ENCODE measurements around the gene GPRIN3. TPM values are rescaled to one million over a fixed set of nuclear protein-coding genes. Genes with fewer than 3 reads are reported as not detected.

Gene GPRIN3
- total RNA-seq, 1 donor from 2014 or later, result not detected

DNA sequence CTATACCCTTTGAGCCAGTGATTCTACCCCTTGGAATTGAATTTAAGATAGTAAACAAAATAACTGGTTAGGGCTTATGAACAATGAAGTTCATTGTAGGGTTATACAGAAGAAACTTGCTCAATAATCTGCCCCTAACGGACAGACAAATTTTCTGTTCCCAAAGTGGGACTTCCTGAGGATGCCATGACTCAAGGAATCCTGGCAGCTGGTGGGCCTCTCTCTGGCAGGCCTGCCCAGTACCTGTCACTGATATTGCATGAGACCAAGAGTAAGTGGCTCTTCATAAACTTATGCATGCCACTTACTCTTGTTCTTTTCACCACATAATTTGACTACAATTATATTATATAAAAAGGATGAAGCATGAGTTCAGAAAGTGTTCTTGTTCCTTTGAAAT, 41.5 kb downstream of the GPRIN3 start:
- H3K27me3 ChIP-seq (ENCODE audit: control insufficient read depth, insufficient read depth, low read length), result no peaks in the 10 kb centered on the region
- TF ChIP-seq CTCF (IDR thresholded peaks at IDR 0.05; ENCODE audit: insufficient read depth, low read length, severe bottlenecking), result no peak
- no peak overlapping the region for H3K4me3 ChIP-seq (ENCODE audit: low read depth, low read length)
- H3K36me3 ChIP-seq (ENCODE audit: control insufficient read depth, insufficient read depth, low read length), result no peaks in the 10 kb centered on the region
- FAIRE-seq (no peak), DNase-seq (ENCODE audit: low read depth) (no peak)

GRCh38 chr4:89263265-89263664, 44.3 kb downstream of the GPRIN3 start:
- no peak for TF ChIP-seq CTCF (IDR thresholded peaks at IDR 0.05; ENCODE audit: insufficient read depth, low read length, severe bottlenecking)
- Histone ChIP-seq H3K27me3 (ENCODE audit: control insufficient read depth, insufficient read depth, low read length) (peaks cover 4% of the 10 kb centered on the region), H3K4me3 (ENCODE audit: low read depth, low read length) (no peak overlapping the region), H3K36me3 (ENCODE audit: control insufficient read depth, insufficient read depth, low read length) (no peaks in the 10 kb centered on the region)
- DNase-seq (ENCODE audit: low read depth) (no peak), FAIRE-seq (no peak)

GRCh38 chr4:89259301-89260028, 48.1 kb downstream of the GPRIN3 start:
- Histone ChIP-seq H3K36me3 (ENCODE audit: control insufficient read depth, insufficient read depth, low read length) (no peaks in the 10 kb centered on the region), H3K27me3 (ENCODE audit: control insufficient read depth, insufficient read depth, low read length) (peaks cover 6% of the 10 kb centered on the region), H3K4me3 (ENCODE audit: low read depth, low read length) (no peak overlapping the region)
- FAIRE-seq (peak; percentile 92), DNase-seq (ENCODE audit: low read depth) (no peak)
- TF ChIP-seq CTCF (IDR thresholded peaks at IDR 0.05; ENCODE audit: insufficient read depth, low read length, severe bottlenecking), result no peak

- no peak for FAIRE-seq
- no peak overlapping the region for H3K4me3 ChIP-seq (ENCODE audit: low read depth, low read length)
- no peaks in the 10 kb centered on the region for H3K36me3 ChIP-seq (ENCODE audit: control insufficient read depth, insufficient read depth, low read length)
- peaks cover 6% of the 10 kb centered on the region for H3K27me3 ChIP-seq (ENCODE audit: control insufficient read depth, insufficient read depth, low read length)
- TF ChIP-seq CTCF (IDR thresholded peaks at IDR 0.05; ENCODE audit: insufficient read depth, low read length, severe bottlenecking), result no peak
- no peak for DNase-seq (ENCODE audit: low read depth)
Measured at GRCh38 chr4:89258506-89258905, 49.1 kb downstream of the GPRIN3 start.

DNA sequence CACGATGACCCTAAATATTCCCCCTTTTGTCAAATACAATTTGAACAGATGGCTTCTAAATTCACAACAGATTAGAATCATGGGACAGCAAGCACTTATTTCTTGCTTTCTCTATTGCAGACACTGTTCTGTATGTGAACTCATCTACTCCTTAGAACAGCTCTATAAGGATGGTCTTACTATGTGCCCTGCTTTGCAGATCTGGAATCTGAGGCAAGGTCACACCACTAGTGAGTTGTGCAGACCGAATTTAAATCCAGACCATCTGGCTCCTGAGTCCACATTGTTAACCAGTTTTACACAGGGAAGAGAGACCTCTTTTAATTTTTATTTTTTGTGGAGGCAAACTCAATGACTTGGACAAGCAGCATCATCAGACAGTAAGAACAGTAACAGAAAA, 50.2 kb downstream of the GPRIN3 start:
- no peak for FAIRE-seq
- H3K4me3 ChIP-seq (ENCODE audit: low read depth, low read length), result no peak overlapping the region
- H3K27me3 ChIP-seq (ENCODE audit: control insufficient read depth, insufficient read depth, low read length), result peaks cover 6% of the 10 kb centered on the region
- no peak for DNase-seq (ENCODE audit: low read depth)
- no peak for TF ChIP-seq CTCF (IDR thresholded peaks at IDR 0.05; ENCODE audit: insufficient read depth, low read length, severe bottlenecking)
- H3K36me3 ChIP-seq (ENCODE audit: control insufficient read depth, insufficient read depth, low read length), result no peaks in the 10 kb centered on the region
